HCT116 (cell line): Measurements from ENCODE around the gene PEX10.

Experiments used
- CEBPB ChIP-seq: IDR thresholded peaks from 2 replicates; pipeline ENCODE4 v1.6.1; 2012; ENCODE audit warnings: low read depth
- CTCF ChIP-seq, 3 experiments: fragments of 200-600 bp in 1 of 3; sonication (generic) in 1 of 3; IDR thresholded peaks in 2 of 3; conservative IDR thresholded peaks in 1 of 3; 2 replicates each; pipeline ENCODE4 v1.5.1; 2012 to 2017; ENCODE audit warnings: low read depth in 2 of 3, low read length in 2 of 3, antibody characterized with exemption in 1 of 3, borderline replicate concordance in 1 of 3, control low read depth in 1 of 3, mild to moderate bottlenecking in 1 of 3, mixed read lengths in 1 of 3, mixed run types in 1 of 3, moderate library complexity in 1 of 3; ENCODE audit not compliant: insufficient read depth in 1 of 3
- EZH2 ChIP-seq: fragments of 200-600 bp; sonication (generic); IDR thresholded peaks from 2 replicates; pipeline ENCODE4 v1.6.1; 2017; ENCODE audit warnings: antibody characterized with exemption, mixed run types
- POLR2A ChIP-seq: IDR thresholded peaks from 2 replicates; pipeline ENCODE4 v1.7.0; 2011; ENCODE audit warnings: borderline replicate concordance; ENCODE audit not compliant: insufficient read depth, insufficient read length; ENCODE audit errors: extremely low read depth
- POLR2AphosphoS5 ChIP-seq: IDR thresholded peaks from 2 replicates; pipeline ENCODE4 v1.6.1; 2011; ENCODE audit warnings: mild to moderate bottlenecking, low read depth, low read length, moderate library complexity
- RAD21 ChIP-seq: IDR thresholded peaks from 2 replicates; pipeline ENCODE4 v1.6.1; 2012; ENCODE audit warnings: low read depth, mild to moderate bottlenecking
- REST ChIP-seq: IDR thresholded peaks from 2 replicates; pipeline ENCODE4 v1.6.1; 2012; ENCODE audit warnings: low read depth
- TCF7L2 ChIP-seq: IDR thresholded peaks from 2 replicates; pipeline ENCODE4 v1.7.0; 2011; ENCODE audit warnings: borderline replicate concordance, inconsistent platforms; ENCODE audit not compliant: insufficient read depth, insufficient read length; ENCODE audit errors: extremely low read depth
- ZBTB33 ChIP-seq: IDR thresholded peaks from 2 replicates; pipeline ENCODE4 v1.6.1; 2011; ENCODE audit warnings: mild to moderate bottlenecking, low read length, moderate library complexity; ENCODE audit not compliant: insufficient replicate concordance; ENCODE audit errors: extremely low read depth

GRCh38 chr1:2398871-2399270, 13.5 kb downstream of the PEX10 start:
- TF ChIP-seq CTCF (IDR thresholded peaks at IDR 0.05 in 2 of 3, conservative IDR thresholded peaks at IDR 0.05 in 1 of 3; ENCODE audit: borderline replicate concordance in 1 of 3, insufficient read depth in 1 of 3, low read depth in 2 of 3, low read length in 2 of 3) (no peak), POLR2A (no peak), REST (no peak), EZH2 (no peak), POLR2AphosphoS5 (no peak), TCF7L2 (no peak), CEBPB (no peak), RAD21 (no peak), ZBTB33 (no peak)
